Natural killer cell (primary cell): ENCODE measurements around the gene PRRG3. TPM values are rescaled to one million over a fixed set of nuclear protein-coding genes. Genes with fewer than 3 reads are reported as not detected.

Experiments
- ATAC-seq, 3 donors: fragments of 150-1000 bp in 2 of 3; fragments of 200-7000 bp in 1 of 3; cut with Tn5 transposase; 1 replicate in 1 of 3; 2 replicates in 2 of 3; pipeline ENCODE4 v1.10.0; 2021; ENCODE audit warnings: mild to moderate bottlenecking in 2 of 3, moderate library complexity in 2 of 3
- DNase-seq, 2 donors: peaks; one replicate each; pipeline versions ENCODE4 v3.0.0 to v3.0.0-alpha.2; 2013 to 2021; ENCODE audit warnings: mixed read lengths in 1 of 2
- H3K27ac ChIP-seq: one replicate; pipeline ENCODE4 v1.5.1; 2013; ENCODE audit warnings: mild to moderate bottlenecking, low read length
- H3K27me3 ChIP-seq: one replicate; pipeline ENCODE4 v1.6.1; 2013; ENCODE audit warnings: low read length; ENCODE audit not compliant: control insufficient read depth, insufficient read depth
- H3K36me3 ChIP-seq: one replicate; pipeline ENCODE4 v1.6.1; 2013; ENCODE audit warnings: low read length; ENCODE audit not compliant: control insufficient read depth, insufficient read depth
- H3K4me1 ChIP-seq: one replicate; pipeline ENCODE4 v1.6.1; 2013; ENCODE audit warnings: low read length; ENCODE audit not compliant: control insufficient read depth, insufficient read depth
- H3K4me3 ChIP-seq: one replicate; pipeline ENCODE4 v1.5.1; 2013; ENCODE audit warnings: low read length
- H3K9me3 ChIP-seq: one replicate; pipeline ENCODE4 v1.6.1; 2013; ENCODE audit warnings: low read length; ENCODE audit not compliant: control insufficient read depth, insufficient read depth
- H3K27ac Mint-ChIP-seq, 2 donors: one replicate each; pipeline ENCODE4 v1.8.0; 2022; ENCODE audit warnings: mild to moderate bottlenecking in 2 of 2, mixed read lengths in 2 of 2, moderate library complexity in 1 of 2
- H3K27me3 Mint-ChIP-seq, 2 donors: one replicate each; pipeline ENCODE4 v1.8.0; 2022; ENCODE audit warnings: low read depth in 2 of 2, mixed read lengths in 2 of 2
- H3K36me3 Mint-ChIP-seq: one replicate; pipeline ENCODE4 v1.8.0; 2022; ENCODE audit warnings: mixed read lengths
- H3K4me1 Mint-ChIP-seq, 2 donors: one replicate each; pipeline ENCODE4 v1.8.0; 2022; ENCODE audit warnings: mixed read lengths in 2 of 2
- H3K4me3 Mint-ChIP-seq: one replicate; pipeline ENCODE4 v1.8.0; 2022; ENCODE audit warnings: mild to moderate bottlenecking, moderate library complexity, mixed read lengths
- H3K9me3 Mint-ChIP-seq, 2 donors: one replicate each; pipeline ENCODE4 v1.8.0; 2022; ENCODE audit warnings: mixed read lengths in 2 of 2
- WGBS: methylation state at CpG from one replicate; pipeline ENCODE4 v1.1.7; 2013; ENCODE audit warnings: missing lambda C conversion rate; ENCODE audit not compliant: insufficient coverage; 5-methylcytosine and 5-hydroxymethylcytosine counted together
- intact Hi-C: fragments of 100-400 bp; cut with micrococcal nuclease; formaldehyde crosslinking; loops from one replicate; pipeline ENCODE4 v1.14.2; 2022
- total RNA-seq, 4 donors: library from RNA; stranded (reverse); fragments of 120-200 nt in 1 of 4; gene quantifications; one replicate each; pipeline versions ENCODE4 v1.2.3 to v1.2.4, GENCODE V29; 2013 to 2022
- TF ChIP-seq, protein P1 (sequence below): fragments of 200-600 bp; IDR thresholded peaks from one replicate; pipeline ENCODE4 v1.8.0; 2022; ENCODE audit warnings: antibody characterized with exemption

Gene PRRG3
- total RNA-seq, 3 donors from 2014 or later (not counting 1 experiment from before 2014, with no cell fraction given): not detected

- H3K4me1 ChIP-seq: no peaks in the 10 kb centered on the region
- ATAC-seq: no peak
- intact Hi-C loops: no loop called here
- H3K9me3 Mint-ChIP-seq: no peaks in the 10 kb centered on the region
- H3K36me3 Mint-ChIP-seq: no peaks in the 10 kb centered on the region
- H3K9me3 ChIP-seq: no peaks in the 10 kb centered on the region
- TF ChIP-seq, protein P1, sequence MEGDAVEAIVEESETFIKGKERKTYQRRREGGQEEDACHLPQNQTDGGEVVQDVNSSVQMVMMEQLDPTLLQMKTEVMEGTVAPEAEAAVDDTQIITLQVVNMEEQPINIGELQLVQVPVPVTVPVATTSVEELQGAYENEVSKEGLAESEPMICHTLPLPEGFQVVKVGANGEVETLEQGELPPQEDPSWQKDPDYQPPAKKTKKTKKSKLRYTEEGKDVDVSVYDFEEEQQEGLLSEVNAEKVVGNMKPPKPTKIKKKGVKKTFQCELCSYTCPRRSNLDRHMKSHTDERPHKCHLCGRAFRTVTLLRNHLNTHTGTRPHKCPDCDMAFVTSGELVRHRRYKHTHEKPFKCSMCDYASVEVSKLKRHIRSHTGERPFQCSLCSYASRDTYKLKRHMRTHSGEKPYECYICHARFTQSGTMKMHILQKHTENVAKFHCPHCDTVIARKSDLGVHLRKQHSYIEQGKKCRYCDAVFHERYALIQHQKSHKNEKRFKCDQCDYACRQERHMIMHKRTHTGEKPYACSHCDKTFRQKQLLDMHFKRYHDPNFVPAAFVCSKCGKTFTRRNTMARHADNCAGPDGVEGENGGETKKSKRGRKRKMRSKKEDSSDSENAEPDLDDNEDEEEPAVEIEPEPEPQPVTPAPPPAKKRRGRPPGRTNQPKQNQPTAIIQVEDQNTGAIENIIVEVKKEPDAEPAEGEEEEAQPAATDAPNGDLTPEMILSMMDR: no peak
- no peak overlapping the region for H3K4me3 Mint-ChIP-seq
- no peaks in the 10 kb centered on the region for H3K27me3 ChIP-seq
- H3K27ac ChIP-seq: no peak overlapping the region
- no CpG with 5 or more reads among the region's 2 CpGs for WGBS
- H3K4me3 ChIP-seq: no peak overlapping the region
- no peak overlapping the region for H3K27ac Mint-ChIP-seq
- peaks cover 3 to 20% of the 10 kb centered on the region in 2 donors for H3K27me3 Mint-ChIP-seq
- no peak for DNase-seq
- no peaks in the 10 kb centered on the region for H3K4me1 Mint-ChIP-seq
- no peaks in the 10 kb centered on the region for H3K36me3 ChIP-seq
Observed at GRCh38 chrX:151746502-151746901, 51.2 kb downstream of the PRRG3 start.

DNA sequence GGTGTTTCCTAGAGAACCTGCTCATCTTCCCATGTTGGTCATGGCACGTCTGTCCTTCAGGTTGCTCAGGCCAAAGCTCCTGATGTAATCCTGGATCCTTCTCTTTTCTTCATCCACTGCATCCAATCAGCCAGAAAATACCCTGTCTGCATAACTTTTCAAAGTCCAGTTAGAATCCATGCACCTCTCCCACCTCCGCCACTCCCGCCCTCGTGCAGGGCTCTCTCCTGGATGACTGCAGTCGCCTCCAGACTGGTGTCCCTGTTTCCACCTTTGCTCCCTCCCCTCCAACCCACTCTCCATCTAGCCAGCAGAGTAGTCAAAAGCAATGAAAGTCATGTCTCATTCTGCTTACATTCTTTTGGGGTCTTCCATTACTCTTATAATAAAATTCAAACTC is 55.3 kb downstream of the PRRG3 start:
- DNase-seq (no peak), ATAC-seq (no peak)
- no peaks in the 10 kb centered on the region for H3K36me3 Mint-ChIP-seq
- Histone ChIP-seq H3K27me3 (no peaks in the 10 kb centered on the region), H3K36me3 (no peaks in the 10 kb centered on the region), H3K27ac (no peak overlapping the region), H3K9me3 (no peaks in the 10 kb centered on the region), H3K4me1 (no peaks in the 10 kb centered on the region), H3K4me3 (no peak overlapping the region)
- peaks cover 3 to 28% of the 10 kb centered on the region in 2 donors for H3K27me3 Mint-ChIP-seq
- H3K4me3 Mint-ChIP-seq: no peak overlapping the region
- TF ChIP-seq, protein P1: no peak
- no peaks in the 10 kb centered on the region for H3K4me1 Mint-ChIP-seq
- whole genome bisulfite sequencing: 93% methylated on average over 5 of the region's 5 CpGs
- intact Hi-C loops: no loop called here
- no peaks in the 10 kb centered on the region for H3K9me3 Mint-ChIP-seq
- H3K27ac Mint-ChIP-seq: no peak overlapping the region

DNA sequence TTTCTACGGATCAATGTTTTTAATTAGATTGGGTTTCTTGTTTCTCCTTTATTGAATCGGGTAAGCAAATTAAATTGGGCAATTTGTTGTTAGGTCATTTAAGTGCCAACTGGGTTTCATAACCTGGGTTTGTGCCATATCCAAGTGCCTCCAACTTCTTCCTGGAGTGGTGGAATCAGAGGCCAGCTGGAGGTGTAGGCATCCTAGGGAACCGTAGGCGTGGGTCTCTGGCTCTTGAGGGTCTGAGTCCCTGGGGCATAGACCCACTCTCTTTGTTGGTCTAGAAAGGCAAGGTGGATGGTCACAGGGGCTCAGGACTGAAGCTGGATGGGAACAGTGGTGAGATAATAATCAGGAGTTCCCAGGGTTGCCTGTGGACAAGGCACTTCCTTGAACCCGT is 57.6 kb downstream of the PRRG3 start:
- WGBS: 58% methylated on average over 5 of the region's 5 CpGs
- no peak overlapping the region for H3K27ac Mint-ChIP-seq

More for the DNA sequence above, 57.6 kb downstream of the PRRG3 start:
- Histone ChIP-seq H3K4me3 (no peak overlapping the region), H3K36me3 (no peaks in the 10 kb centered on the region), H3K4me1 (no peaks in the 10 kb centered on the region), H3K27ac (no peak overlapping the region), H3K9me3 (no peaks in the 10 kb centered on the region), H3K27me3 (no peaks in the 10 kb centered on the region)
- no peak for DNase-seq
- no peaks in the 10 kb centered on the region for H3K4me1 Mint-ChIP-seq
- peaks cover 3 to 28% of the 10 kb centered on the region in 2 donors for H3K27me3 Mint-ChIP-seq
- no peak for ATAC-seq
- no peaks in the 10 kb centered on the region for H3K9me3 Mint-ChIP-seq
- H3K36me3 Mint-ChIP-seq: no peaks in the 10 kb centered on the region
- no peak overlapping the region for H3K4me3 Mint-ChIP-seq
- intact Hi-C loops: no loop called here
- TF ChIP-seq, protein P1: no peak
